Hematopoietic multipotent progenitor cell treated with erythropoietin and hydrocortisone succinate and interleukin-3 and kit ligand, for 4 days (in vitro differentiated cells): ENCODE results near the gene SAMD8.
A peak's percentile ranks its signal among the peaks of the same experiment; 100 is the strongest.
"Not testable (repeated sequence)": the region's sequence is repeated elsewhere in the genome, so short reads cannot be mapped to it uniquely, and the experiment has no call there.

ENCODE experiments used
- DNase-seq: peaks from one replicate; pipeline ENCODE4 v3.0.0-alpha.2; 2015

Gene SAMD8

GRCh38 chr10:75199949-75200348, 88.5 kb downstream of the SAMD8 start:
- DNase-seq = not testable (repeated sequence)

DNA sequence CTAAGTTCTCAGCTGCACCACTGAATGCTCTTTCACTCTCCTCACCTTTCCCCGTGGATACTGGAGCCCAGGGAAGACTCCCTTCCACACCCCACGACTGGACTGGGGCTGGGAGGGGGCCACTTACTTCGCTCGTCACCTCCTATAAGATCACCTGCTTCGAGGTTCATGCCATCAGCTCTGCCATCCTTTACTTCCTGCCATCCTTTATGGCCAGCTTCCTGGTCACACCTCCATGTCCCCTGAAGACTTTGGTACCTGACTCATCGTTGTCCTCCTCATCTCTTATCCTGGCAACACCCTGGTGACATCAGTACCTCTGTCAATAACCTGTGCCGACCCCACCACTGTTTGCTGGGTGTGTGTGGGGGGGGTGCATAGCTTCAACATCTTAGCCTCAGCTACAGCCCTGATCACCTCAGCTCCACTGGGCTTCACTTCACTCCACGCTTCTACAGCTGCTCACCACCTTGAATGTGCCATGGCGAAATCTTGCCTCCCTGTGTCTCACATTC, 90.4 kb downstream of the SAMD8 start:
- no peak for DNase-seq

- DNase-seq = no peak
Observed at GRCh38 chr10:75202321-75203045, 91.0 kb downstream of the SAMD8 start.

GRCh38 chr10:75203046-75203620, 91.7 kb downstream of the SAMD8 start:
- not testable (repeated sequence) for DNase-seq

GRCh38 chr10:75203724-75204123, 92.3 kb downstream of the SAMD8 start:
- DNase-seq = no peak

DNA sequence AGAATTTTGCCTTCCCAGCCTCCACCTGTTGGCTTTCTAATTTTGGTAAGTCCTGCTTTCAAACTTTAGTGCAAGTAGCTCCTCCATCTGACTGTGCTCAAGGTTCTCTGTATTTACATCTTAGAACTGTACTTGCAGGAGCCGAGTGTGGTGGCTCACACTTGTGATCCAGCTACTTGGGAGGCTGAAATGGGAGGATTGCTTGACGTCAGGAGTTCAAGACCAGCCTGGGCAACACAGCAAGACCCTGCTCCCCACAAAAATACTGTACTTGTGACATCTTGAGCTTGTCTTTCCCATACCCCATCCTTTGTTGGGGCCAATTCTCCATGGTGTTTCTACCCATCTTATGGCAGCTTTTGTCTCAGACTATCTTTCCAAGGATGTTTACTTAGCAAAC, 94.5 kb downstream of the SAMD8 start:
- no peak for DNase-seq

GRCh38 chr10:75206638-75207037, 95.2 kb downstream of the SAMD8 start:
- DNase-seq = not testable (repeated sequence)

DNA sequence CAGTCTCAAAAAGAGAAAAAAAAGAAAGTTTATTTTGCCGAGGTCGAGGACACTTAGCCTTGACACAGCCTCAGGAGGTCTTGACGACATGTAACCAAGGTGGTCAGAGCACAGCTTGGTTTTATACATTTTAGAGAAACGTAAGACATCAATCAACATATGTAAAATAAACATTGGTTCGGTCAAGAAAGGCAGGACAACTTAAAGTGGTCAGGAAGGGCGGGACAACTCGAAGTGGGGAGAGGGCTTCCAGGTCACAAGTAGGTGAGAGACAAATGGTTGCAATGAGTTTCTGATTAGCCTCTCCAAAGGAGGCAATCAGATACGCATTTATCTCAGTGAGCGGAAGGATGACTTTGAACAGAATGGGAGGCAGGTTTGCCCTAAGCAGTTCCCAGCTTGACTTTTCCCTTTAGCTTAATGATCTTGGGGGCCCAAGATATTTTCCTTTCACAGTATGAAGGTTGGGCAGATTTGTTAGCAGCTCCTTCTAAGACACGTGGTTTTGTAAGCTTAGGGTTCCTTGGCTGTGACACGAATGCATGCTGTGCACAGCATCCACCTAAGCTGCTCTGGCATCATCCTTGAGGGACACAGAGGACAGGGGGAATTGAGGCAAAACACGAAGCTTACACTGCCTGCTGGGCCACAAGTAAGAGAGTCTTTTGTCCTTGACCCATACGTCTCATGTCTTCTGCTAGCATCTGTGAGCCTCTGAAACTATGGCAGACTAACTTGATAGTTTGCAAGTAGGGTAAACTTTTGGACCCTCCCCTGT, 95.8 kb downstream of the SAMD8 start:
- DNase-seq = no peak

DNA sequence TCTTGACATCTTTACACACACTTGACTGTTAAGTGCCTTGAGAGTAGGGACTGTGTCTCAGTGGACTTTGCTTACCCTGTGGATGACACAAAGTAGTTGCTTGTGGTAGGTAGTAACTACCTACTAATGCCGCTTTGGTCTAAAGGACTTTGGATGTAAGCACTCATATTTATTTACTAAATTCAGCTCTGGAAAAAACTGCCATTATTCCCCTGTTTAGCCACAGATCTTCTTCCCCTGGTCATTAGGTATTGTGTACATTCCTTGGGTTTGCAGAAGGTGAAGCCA, 96.3 kb downstream of the SAMD8 start:
- DNase-seq = no peak

DNA sequence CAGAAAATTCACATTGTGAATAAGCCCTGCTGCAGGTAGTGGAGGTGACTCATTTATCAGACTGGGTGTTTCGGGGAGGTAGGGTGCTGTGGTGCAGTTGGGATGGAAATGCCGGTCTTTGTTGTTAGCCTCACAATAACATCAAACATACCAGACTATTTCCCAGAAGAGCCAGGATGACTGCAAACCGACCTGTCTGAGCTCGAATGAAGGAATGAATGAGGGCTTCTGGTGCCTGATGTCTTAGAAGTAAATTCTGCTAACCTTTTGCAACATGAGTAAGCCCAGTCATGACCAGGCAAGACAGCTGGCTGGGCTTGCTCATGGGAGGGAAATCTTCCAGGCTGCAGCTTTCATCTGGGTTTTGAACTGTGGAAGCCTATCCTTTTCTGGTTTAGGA, 96.7 kb downstream of the SAMD8 start:
- peak; percentile 23 for DNase-seq

GRCh38 chr10:75209086-75209920, 97.8 kb downstream of the SAMD8 start:
- peak; percentile 22 for DNase-seq

DNA sequence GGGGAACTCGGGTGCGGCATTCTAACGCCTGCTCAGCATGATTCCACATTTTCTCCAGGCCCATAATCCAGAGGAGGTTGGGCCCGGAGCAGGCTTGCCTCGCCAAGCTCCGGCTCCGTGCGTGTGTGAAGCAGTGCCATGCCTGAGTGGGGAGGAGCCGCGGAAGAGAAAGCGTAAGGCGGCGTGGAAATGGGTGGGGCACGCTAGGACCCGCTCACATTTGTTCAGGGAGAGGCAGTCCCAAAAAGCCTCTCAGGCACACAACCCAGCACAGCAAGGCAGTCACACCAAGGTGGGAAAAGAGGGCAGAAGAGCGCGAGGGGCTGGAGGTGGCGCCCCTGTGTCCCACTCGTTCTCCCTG, 98.4 kb downstream of the SAMD8 start:
- peak; percentile 90 for DNase-seq

DNA sequence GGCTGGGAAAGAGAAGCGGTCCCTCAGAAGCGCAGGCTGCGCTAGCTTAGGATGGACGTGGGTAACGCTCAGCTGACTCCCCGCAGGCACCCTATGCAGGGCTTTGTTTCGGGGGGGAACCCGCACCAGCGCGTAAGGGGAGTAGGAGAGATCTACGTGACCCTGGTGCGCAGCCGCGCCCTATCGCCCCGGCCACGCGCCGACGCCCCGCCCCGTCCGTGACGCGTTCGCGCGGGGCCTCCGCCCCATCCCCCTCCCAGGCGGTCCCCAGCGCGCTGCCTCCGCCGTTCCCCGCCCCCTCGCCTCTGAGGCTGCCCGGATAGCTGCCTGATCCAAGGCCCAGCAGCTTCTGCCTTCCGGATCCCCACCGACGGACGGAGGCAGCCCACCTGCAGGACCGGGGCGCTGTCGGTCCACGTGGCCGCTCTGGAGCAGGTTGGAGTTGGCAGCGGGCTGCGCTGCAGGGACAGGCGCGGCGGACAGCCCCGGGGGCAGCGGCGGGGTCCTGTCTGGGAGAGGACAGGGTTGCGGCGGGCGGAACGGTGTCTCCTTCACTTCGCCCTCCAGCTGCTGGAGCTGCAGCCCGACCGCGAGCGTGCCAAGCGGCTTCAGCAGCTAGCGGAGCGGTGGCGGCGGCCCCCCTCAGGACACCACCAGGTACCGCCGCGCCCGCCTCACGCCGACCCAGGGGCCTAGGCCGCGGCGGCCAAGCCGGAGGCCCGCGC, 99.0 kb downstream of the SAMD8 start, which contains the start of gene VDAC2:
Gene VDAC2, plus strand, starts transcription at position 515 of the 725 bp plus-strand sequence. CDS start 363 bp downstream, outside the sequence.
- peak; percentile 95 for DNase-seq

DNA sequence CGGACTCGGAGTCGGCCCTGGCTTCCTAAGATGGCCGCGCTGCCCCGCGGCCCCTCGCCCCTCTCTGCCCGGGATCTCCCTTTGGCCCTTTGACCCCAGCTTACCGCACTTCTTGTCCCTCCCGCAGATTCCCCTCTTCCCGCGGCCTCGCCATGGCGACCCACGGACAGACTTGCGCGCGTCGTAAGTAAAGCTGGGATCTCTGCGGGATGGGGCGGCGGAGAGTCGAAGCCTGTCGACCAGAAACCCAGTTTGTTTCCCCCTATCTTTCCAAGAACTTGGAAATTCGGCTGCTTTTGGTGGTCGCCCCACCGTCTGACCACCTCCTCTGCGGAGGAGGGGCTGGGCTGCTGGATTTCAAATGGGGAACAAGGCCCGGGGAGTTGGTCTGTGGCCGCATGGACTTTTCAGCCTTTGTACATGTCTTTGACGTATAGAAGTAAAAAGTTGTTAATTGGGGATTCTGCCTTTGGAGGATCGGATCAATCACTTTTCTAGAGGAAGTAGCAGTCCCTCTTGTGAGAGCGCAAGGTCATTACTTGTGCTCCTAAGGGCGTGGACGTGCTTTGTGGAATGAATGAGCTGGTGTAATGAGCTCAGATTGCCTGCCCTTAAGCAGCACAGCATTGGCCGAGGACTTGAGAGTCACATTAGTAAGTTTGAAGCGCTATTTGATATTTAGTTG, 99.7 kb downstream of the SAMD8 start:
- peak; percentile 78 for DNase-seq

GRCh38 chr10:75212343-75212742, 100.9 kb downstream of the SAMD8 start:
- DNase-seq = no peak

- DNase-seq = no peak
Observed at GRCh38 chr10:75220274-75220673, 108.8 kb downstream of the SAMD8 start.

DNA sequence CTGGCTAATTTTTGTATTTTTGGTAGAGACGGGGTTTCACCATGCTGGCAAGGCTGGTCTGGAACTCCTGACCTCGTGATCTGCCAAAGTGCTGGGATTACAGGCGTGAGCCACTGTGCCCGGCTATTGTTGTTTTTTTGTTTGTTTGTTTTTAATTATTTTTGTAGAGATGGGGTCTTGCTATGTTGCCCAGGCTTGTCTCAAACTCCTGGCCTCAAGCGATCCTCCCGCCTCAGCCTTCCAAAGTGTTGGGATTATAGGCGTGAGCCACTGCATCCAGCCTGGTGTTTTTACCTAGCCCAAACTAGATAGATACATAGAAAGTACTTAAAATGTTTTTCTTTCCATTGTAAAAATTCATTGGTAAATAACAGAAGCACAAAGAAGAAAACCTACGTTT, 110.0 kb downstream of the SAMD8 start:
- not testable (repeated sequence) for DNase-seq

DNA sequence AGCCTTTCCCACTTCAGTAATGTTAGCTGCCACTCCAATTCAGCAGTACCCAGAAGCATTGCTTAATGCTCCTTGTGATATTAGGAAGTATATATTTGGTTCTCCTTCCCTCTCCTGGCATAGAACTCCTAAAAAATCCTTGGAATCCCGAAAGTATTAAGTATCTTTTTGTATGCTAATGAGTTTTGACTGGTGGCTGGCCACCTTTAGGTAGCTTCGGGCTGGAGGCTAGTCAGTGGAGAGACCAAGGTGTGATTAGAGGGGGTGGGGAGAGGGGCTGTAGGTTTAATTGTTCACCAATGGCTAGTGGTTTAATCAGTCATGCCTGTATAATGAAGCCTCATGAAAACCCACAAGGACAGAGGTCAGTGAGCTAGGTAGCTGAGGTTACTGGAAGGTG, 112.1 kb downstream of the SAMD8 start:
- no peak for DNase-seq

DNA sequence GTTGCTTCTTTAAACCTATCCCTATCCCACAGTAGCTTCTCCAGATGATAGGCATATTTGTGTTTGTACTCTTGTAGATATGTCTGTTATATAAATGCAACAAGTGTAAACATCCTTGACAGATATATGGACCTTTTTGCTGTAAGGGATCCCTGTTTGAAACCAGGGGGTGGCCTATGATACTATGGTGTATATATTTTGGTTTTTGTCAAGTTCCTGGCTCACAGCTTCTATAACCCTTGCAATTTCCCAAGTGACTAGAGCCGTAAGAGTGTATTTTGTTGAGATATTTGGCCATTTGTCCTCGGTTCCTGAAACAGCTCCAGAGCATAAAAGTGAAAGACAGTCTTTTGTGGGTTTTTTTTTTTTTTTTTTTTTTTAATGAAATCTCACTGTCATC, 114.6 kb downstream of the SAMD8 start:
- no peak for DNase-seq

DNA sequence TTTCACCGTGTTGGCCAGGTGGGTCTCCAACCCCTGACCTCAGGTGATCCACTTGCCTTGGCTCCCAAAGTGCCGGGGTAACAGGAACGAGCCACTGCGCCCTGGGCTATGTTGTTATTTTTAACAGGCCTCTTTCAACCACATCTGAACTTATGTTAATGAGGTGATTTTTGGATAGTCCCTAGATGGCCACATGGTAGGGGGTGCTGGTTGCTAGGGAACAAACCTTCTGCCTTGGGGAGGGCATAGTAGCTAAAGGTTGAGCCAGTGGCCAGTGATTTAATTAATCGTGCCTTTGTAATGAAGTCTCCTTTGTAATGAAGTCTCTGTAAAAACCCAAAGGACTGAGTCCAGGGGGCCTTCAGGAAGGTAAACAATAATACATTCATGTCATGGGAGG, 115.2 kb downstream of the SAMD8 start:
- no peak for DNase-seq

GRCh38 chr10:75228278-75228677, 116.8 kb downstream of the SAMD8 start:
- DNase-seq = no peak

- no peak for DNase-seq
Observed at GRCh38 chr10:75228834-75229233, 117.4 kb downstream of the SAMD8 start.
